ENCODE measurements around the gene SFT2D3. TPM values are rescaled to one million over a fixed set of nuclear protein-coding genes. Genes with fewer than 3 reads are reported as not detected.

SFT2D3 gene
- polyA plus RNA-seq, 2 of the 4 experiments (the other 2 are of a cell fraction): 4.5 to 10.4 TPM

GRCh38 chr2:127663566-127664064 lies 37.7 kb upstream of the SFT2D3 start (continued):
- no peak for TF ChIP-seq REST (IDR thresholded peaks at IDR 0.05)

- Histone ChIP-seq H3K9me3 (no peaks in the 10 kb centered on the region; the same call in 2 of the 3 replicates), H3K27ac (no peak overlapping the region), H3K4me1 (no peaks in the 10 kb centered on the region), H3K4me3 (no peak overlapping the region), H3K4me2 (no peak overlapping the region)
- ATAC-seq: no peak
- no peak for TF ChIP-seq TP53 (CRISPR knock-in tag; IDR thresholded peaks at IDR 0.05)
- TF ChIP-seq POLR2AphosphoS2 (conservative IDR thresholded peaks at IDR 0.05; ENCODE audit: low read length): no peak
- no peak for TF ChIP-seq FOSB (CRISPR knock-in tag; IDR thresholded peaks at IDR 0.05)
- no peak for TF ChIP-seq MYC (IDR thresholded peaks at IDR 0.05; ENCODE audit: borderline replicate concordance, low read length)
- no peak for TF ChIP-seq BCL3 (IDR thresholded peaks at IDR 0.05)
- no peak for TF ChIP-seq HOXA7 (CRISPR knock-in tag; IDR thresholded peaks at IDR 0.05)
- TF ChIP-seq CEBPB (IDR thresholded peaks at IDR 0.05): no peak
- no peak for TF ChIP-seq KDM1A (IDR thresholded peaks at IDR 0.05; ENCODE audit: low read depth)
- no peak for TF ChIP-seq MAZ (IDR thresholded peaks at IDR 0.05; ENCODE audit: borderline replicate concordance, low read depth, low read length)
- no peak for TF ChIP-seq HEYL (CRISPR knock-in tag; IDR thresholded peaks at IDR 0.05)
- TF ChIP-seq CHD4 (IDR thresholded peaks at IDR 0.05; ENCODE audit: borderline replicate concordance): no peak
- no peak for TF ChIP-seq CTCF (IDR thresholded peaks at IDR 0.05)
- TF ChIP-seq POLR2A (IDR thresholded peaks at IDR 0.05; ENCODE audit: low read length): no peak
- TF ChIP-seq RNF2 (IDR thresholded peaks at IDR 0.05; ENCODE audit: borderline replicate concordance, low read depth): no peak
- no peak for TF ChIP-seq REST (IDR thresholded peaks at IDR 0.05)
- no peak for TF ChIP-seq CBX8 (IDR thresholded peaks at IDR 0.05)
- no peak for TF ChIP-seq SREBF2 (IDR thresholded peaks at IDR 0.05)
- no peak for FAIRE-seq
- POLR2A ChIA-PET: interaction anchor here (0.6 kb wide), 1 partner anchor 8 kb away, joined by 3 read pairs; no protein-coding TSS in a partner anchor
- DNase-seq (ENCODE audit: low read depth in 1 of 2, low spot score in 1 of 2): no peak
- 90% methylated on average over 38 of the region's 69 CpGs for WGBS (ENCODE audit: missing lambda C conversion rate)
- CTCF ChIA-PET: interaction anchor here (5.0 kb wide), 1 partner anchor 14 kb away, joined by 25 read pairs; no protein-coding TSS in a partner anchor
Measured at GRCh38 chr2:127664065-127664894, 37.0 kb upstream of the SFT2D3 start.
